ENCODE results near the gene WDR72. TPM values are rescaled to one million over a fixed set of nuclear protein-coding genes. Genes with fewer than 3 reads are reported as not detected.

WDR72 gene
- total and polyA plus RNA-seq, 4 donors: 6.1 to 55.4 (median 17.0) TPM

- H3K27me3 ChIP-seq (ENCODE audit: control insufficient read depth in 4 of 4, insufficient read depth in 4 of 4, low read length in 3 of 4): no peaks in the 10 kb centered on the region
- no peak overlapping the region for H3K4me3 ChIP-seq (ENCODE audit: low read depth in 1 of 3, low read length in 3 of 3)
- TF ChIP-seq RXRA (IDR thresholded peaks at IDR 0.05) (no peak), FOXA2 (IDR thresholded peaks at IDR 0.05) (no peak), HNF4A (conservative IDR thresholded peaks at IDR 0.05) (no peak), JUND (IDR thresholded peaks at IDR 0.05) (no peak), TAF1 (conservative IDR thresholded peaks at IDR 0.05) (no peak)
- TF ChIP-seq, protein P1, sequence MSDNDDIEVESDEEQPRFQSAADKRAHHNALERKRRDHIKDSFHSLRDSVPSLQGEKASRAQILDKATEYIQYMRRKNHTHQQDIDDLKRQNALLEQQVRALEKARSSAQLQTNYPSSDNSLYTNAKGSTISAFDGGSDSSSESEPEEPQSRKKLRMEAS (IDR thresholded peaks at IDR 0.05): no peak
- TF ChIP-seq, protein P2, sequence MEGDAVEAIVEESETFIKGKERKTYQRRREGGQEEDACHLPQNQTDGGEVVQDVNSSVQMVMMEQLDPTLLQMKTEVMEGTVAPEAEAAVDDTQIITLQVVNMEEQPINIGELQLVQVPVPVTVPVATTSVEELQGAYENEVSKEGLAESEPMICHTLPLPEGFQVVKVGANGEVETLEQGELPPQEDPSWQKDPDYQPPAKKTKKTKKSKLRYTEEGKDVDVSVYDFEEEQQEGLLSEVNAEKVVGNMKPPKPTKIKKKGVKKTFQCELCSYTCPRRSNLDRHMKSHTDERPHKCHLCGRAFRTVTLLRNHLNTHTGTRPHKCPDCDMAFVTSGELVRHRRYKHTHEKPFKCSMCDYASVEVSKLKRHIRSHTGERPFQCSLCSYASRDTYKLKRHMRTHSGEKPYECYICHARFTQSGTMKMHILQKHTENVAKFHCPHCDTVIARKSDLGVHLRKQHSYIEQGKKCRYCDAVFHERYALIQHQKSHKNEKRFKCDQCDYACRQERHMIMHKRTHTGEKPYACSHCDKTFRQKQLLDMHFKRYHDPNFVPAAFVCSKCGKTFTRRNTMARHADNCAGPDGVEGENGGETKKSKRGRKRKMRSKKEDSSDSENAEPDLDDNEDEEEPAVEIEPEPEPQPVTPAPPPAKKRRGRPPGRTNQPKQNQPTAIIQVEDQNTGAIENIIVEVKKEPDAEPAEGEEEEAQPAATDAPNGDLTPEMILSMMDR (IDR thresholded peaks at IDR 0.05; ENCODE audit: low read depth, low read length, missing input control): no peak
- peaks cover 0 to 1% (median 0%) of the 10 kb centered on the region in 4 donors for H3K36me3 ChIP-seq (ENCODE audit: control insufficient read depth in 4 of 4, insufficient read depth in 3 of 4, low read depth in 1 of 4, low read length in 3 of 4)
- peaks cover 0 to 1% (median 0%) of the 10 kb centered on the region in 4 donors for H3K4me1 ChIP-seq (ENCODE audit: control insufficient read depth in 4 of 4, insufficient read depth in 4 of 4, low read length in 3 of 4)
- no peak overlapping the region for H3K9ac ChIP-seq (ENCODE audit: low read depth in 1 of 2, low read length in 2 of 2)
- no peaks in the 10 kb centered on the region for H3K9me3 ChIP-seq (ENCODE audit: control insufficient read depth in 4 of 4, low read length in 3 of 4)
- DNase-seq (ENCODE audit: low spot score): no peak
- no peak overlapping the region for H3K27ac ChIP-seq (ENCODE audit: low read depth in 1 of 2, low read length in 2 of 2)
- 96% methylated on average over 22 of the region's 22 CpGs for WGBS
Observed at GRCh38 chr15:53625962-53626845, 133.3 kb downstream of the WDR72 start.

DNA sequence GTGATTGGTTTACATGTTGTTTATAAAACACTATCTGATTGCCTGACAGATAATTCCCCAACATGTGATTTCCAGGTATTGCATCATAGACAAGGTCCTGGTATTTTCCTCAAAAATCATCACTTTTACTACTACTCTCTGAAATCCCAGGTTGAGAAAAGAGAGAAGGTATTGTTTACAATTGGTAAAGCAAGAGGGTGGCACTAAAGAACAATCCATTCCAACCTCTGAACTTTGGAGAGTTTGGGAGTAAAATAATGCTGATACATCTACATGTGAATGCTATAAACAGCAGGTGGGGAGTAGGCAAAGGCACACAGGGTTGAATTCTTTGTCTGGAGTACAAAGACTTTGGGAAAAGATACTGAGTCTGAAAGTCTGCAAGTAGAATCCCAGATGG is 134.2 kb downstream of the WDR72 start:
- Histone ChIP-seq H3K36me3 (ENCODE audit: control insufficient read depth in 4 of 4, insufficient read depth in 3 of 4, low read depth in 1 of 4, low read length in 3 of 4) (peaks cover 0 to 1% (median 0%) of the 10 kb centered on the region in 4 donors), H3K9ac (ENCODE audit: low read depth in 1 of 2, low read length in 2 of 2) (no peak overlapping the region), H3K27me3 (ENCODE audit: control insufficient read depth in 4 of 4, insufficient read depth in 4 of 4, low read length in 3 of 4) (no peaks in the 10 kb centered on the region), H3K4me1 (ENCODE audit: control insufficient read depth in 4 of 4, insufficient read depth in 4 of 4, low read length in 3 of 4) (peaks cover 0 to 2% (median 0%) of the 10 kb centered on the region in 4 donors), H3K4me3 (ENCODE audit: low read depth in 1 of 3, low read length in 3 of 3) (no peak overlapping the region), H3K9me3 (ENCODE audit: control insufficient read depth in 4 of 4, low read length in 3 of 4) (no peaks in the 10 kb centered on the region), H3K27ac (ENCODE audit: low read depth in 1 of 2, low read length in 2 of 2) (no peak overlapping the region)
- DNase-seq (ENCODE audit: low spot score): no peak
- TF ChIP-seq HNF4A (conservative IDR thresholded peaks at IDR 0.05) (peak in 1 of 2 donors; percentile 21), FOXA2 (IDR thresholded peaks at IDR 0.05) (no peak)

DNA sequence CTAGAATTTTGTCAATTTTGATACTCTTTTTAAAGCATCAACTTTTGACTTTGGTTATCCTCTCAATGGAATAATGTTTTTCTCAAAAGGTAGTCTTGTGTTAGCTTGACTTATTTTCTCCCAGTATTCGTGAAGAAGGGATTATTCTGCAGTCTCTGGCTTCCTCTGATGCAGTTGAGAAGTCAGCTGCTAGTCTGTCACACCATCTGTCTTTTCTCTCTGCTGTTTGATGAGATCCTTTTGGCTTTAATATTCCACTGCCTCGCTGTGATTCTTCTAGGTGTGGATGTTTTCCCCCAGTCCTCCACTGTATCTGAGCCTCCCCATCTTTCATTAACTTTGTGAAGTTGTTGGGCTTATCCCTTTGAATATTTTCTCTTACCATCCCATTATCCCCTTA is 141.0 kb downstream of the WDR72 start:
- TF ChIP-seq, protein P1 (IDR thresholded peaks at IDR 0.05): no peak
- TF ChIP-seq ZBTB33 (IDR thresholded peaks at IDR 0.05) (no peak), RXRA (IDR thresholded peaks at IDR 0.05) (no peak), GABPA (IDR thresholded peaks at IDR 0.05 in 1 of 2, conservative IDR thresholded peaks at IDR 0.05 in 1 of 2) (no peak), HNF4A (conservative IDR thresholded peaks at IDR 0.05) (no peak), HNF4G (IDR thresholded peaks at IDR 0.05) (no peak), SP1 (IDR thresholded peaks at IDR 0.05) (no peak), TAF1 (conservative IDR thresholded peaks at IDR 0.05) (no peak)
- no peak for DNase-seq (ENCODE audit: low spot score)
- 83% methylated on average over 2 of the region's 2 CpGs for WGBS
- H3K9ac ChIP-seq (ENCODE audit: low read depth in 1 of 2, low read length in 2 of 2): no peak overlapping the region
- H3K27me3 ChIP-seq (ENCODE audit: control insufficient read depth in 4 of 4, insufficient read depth in 4 of 4, low read length in 3 of 4): no peaks in the 10 kb centered on the region
- no peak overlapping the region for H3K4me3 ChIP-seq (ENCODE audit: low read depth in 1 of 3, low read length in 3 of 3)
- H3K36me3 ChIP-seq (ENCODE audit: control insufficient read depth in 4 of 4, insufficient read depth in 3 of 4, low read depth in 1 of 4, low read length in 3 of 4): peaks cover 2 to 10% (median 5%) of the 10 kb centered on the region in 4 donors
- peaks cover 0 to 1% (median 0%) of the 10 kb centered on the region in 4 donors for H3K4me1 ChIP-seq (ENCODE audit: control insufficient read depth in 4 of 4, insufficient read depth in 4 of 4, low read length in 3 of 4)
- H3K27ac ChIP-seq (ENCODE audit: low read depth in 1 of 2, low read length in 2 of 2): no peak overlapping the region
- no peaks in the 10 kb centered on the region for H3K9me3 ChIP-seq (ENCODE audit: control insufficient read depth in 4 of 4, low read length in 3 of 4)

All from liver (tissue), 9 donors.